ENCODE results near the gene RPL18A.

Gene RPL18A

DNA sequence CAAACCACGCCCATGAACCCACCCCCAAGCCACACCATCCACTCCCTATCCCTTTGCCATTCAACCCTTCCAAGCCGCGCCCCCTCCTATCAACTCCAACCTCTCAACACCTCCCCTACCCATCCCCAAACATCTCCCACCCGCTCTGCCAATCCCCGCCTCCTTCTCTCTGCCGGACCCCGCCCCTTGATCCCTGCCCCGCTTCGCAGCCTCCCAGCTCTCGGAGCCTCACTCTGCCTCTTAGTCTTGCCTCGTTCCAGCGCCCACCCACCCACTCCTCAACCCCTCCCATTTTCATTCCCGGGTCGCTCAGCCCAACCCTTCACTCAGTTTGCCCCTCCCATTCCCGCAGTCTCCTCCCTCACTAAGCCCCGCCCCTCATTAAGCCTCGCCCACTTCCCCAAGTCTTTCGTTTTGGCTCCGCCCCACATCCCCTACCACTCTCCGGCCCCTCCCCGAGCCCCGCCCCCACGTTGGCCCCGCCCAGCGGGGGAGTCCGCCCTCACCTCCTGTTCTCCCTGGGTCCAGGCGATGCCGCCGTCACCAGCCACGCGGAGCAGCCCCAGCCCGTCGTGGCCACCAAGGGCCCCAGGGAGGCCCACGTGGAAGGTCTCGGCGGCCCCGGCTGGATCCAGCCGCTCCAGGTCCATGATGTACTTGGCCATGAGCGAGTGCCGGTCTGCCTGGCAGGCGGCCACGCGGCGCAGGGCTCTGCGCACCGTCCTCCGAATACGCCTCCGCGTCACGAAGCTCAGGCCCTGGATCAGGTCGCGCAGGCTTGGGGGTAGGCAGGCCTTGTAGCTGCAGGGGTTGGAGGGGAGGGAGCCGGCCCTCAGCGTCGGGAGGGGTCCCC, 17.7 kb upstream of the RPL18A start:
- DNase-seq: peak in 52 of 58 donors; percentile 3 to 96 (median 54)

DNA sequence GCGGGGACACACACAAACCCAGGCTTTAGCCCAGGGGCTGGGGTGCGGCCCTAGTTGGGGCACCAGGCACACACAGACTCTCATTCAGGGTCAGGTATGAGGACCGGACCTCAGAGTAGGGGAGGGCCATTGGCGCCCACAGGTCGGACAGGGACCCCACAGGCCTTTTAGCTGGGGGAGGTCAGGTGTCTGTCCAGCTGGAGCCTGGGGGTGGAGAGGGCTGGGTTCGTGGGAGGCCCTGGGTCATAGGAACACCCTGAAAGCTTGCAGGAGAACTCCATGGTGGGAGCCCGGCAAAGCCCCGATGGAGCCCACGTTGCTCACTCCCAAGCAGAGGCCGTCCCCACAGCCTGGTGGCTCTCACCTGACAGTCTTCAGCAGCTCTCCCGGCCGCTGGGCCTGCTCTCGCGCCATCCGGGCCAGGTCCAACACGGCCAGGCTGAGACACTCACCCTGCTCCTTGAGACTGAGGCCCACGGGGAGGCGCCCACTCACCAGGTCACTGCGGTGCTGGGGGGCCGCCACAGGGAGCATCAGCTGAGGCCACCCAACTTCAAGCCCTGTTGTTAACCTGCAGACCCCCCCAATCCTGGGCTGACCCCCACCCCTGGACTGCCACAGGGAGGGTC, 16.9 kb upstream of the RPL18A start:
- DNase-seq: peak in 1 of 58 donors; percentile 7

DNA sequence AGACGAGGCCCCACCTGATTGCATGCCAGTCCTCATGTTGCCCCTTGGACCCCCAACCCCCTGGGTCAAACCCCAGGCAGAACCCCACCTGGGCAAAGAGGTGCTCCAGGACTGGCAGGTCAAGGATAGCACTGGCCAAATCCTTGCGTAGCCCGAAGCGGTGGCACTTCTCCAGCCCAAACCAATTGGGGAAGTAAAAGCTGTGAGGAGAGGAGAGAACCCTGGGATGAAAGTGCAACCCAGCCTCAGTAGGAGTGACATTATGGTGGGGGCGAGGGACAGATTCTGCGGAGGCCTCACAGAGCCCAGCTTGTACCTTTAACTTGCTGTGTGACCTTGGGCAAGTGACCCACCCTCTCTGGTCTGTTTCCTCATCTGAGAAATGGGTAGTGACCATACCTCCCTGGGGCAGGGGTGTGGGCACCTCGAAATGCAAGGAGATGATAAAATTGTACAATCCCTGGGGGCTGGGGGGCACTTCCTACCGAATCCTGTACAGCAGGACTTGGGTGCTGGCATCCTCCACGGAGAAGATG, 16.4 kb upstream of the RPL18A start:
- no peak for DNase-seq

DNA sequence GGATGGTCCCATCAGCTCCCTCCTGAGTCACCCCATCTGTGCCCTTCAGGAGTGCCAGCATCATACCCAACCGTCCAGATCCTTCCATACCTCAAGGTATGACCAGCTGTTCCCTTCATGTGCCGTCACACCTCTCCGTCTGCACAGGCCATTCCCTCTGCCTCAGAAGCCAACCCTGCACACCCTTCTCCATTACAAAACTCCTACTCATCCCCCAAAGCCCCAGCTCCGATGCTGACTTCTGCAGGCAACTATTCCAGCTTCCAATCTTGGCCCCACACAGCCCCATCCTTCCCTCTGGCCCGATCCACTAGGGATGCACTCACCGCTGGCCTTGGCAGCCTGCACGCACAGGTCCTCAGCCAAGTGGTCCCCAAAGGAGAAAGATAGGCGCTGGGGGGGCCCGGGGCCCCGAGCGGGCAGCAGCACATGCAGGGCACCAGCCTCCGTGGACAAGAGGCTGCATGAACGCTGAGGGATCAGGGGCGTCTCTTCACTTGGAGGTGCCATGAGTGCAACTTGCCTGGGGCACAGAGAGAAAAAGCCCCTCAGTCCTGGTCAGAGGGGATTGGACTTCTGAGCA, 15.7 kb upstream of the RPL18A start:
- no peak for DNase-seq

DNA sequence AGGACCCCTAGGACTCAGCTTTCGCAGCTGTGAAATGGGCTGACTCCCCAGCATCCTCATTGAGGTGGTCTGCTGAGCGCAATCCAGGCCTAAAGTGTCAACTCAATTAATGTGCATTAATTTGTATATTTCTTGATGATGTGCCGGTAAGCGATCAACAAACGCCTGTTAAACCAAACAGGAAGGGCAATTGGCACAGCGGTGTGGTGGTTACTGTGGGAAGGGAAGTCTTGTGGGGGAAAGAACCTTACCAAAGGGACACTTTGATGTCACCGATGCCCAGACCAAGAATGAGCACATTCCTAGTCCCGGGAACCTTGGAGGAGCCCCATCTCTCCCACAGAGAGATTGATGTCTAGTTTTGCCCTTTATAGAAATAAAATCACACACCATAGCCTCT, 13.6 kb upstream of the RPL18A start:
- DNase-seq: no peak

DNA sequence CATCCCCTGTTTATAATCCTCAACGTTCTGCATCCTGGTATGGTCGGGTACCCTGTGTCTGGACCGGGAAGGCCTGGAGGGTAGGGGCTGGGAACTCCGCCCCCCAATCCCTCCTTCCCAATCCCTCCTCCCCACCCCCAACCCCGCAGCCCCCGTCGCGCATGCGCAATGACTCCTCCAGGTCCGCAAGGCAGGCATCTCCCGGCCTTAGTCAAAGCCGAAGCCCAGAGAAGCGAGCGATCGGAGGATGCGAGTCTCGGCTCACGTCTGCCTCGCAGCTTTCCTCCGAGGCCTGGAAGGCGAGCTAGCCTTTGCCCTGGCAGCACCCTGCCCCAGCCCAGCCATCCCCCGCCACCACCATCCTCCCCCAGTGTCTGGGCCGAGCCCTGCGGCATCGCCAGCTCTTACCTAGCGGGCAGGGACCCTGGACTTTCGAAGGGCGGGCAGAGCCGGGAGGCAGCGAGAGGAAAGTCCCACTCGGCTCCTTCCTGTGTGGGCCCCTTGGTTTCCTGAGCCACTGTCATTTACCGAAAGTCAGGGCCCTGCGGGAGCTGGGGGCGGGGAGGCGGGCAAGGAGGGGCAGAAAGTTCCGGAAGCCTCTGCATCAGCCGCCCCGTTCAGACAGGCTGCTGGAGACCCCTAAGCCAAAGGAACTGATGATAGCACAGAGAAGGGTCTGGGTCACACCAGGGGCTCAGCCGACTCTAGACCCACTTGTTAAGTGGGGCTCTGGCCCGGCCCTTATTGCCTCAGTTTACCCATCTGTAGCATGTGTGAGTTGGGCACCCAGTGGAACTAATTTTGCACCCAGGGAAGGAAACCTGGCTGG, 12.0 kb upstream of the RPL18A start, which contains the start of gene JAK3:
Gene JAK3 (minus strand): TSS at position 445 of the 829 bp plus-strand sequence. CDS start 3,565 bp downstream, outside the sequence.
- peak in 48 of 58 donors; percentile 2 to 69 (median 36) for DNase-seq

DNA sequence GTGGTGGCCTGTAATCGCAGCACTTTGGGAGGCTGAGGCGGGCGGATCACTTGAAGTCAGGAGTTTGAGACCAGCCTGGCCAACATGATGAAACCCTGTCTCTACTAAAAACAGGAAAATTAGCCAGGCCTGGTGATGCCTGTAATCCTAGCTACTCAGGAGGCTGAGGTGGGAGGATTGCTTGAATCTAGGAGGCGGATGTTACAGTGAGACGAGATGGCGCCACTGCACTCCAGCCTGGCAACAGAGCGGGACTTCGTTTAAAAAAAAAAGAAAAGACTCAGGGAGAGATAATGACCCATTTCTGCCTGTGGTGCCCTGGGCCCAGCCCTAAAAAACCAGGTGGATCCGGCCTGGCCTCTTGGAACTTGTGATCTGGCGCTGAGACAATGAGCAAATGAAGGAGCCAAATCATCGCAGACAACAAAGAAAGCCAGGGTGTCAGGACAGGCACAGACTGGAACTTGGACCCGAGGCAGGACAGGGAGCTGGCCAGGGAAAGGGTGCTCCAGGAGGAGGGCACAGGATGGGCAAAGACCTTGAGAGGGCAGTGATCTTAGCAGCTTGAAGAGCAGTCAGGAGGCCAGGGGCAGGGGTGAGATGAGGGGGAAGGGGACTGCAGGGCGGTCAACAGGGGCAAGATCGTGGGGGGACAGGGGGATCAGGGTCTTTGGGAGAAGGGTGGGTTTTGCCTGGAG, 11.0 kb upstream of the RPL18A start:
- no peak for DNase-seq

DNA sequence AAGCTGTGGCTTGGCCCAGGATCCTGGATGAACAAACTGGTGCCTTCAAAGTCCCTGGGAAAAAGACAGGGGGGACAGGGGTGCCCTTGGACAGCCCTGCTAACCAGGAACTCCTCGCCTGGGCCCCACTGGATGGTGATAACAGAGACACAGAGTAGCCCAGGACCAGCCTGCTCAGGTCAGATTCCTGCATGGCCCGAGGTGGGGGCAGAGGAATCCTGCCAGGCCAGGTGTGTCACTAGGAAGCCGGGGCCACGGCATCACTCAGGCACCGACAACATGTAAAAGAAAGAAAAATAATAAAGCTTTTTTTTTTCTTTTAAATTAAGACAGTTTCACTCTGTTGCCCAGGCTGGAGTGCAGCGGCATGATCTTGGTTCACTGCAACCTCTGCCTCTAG, 5.6 kb upstream of the RPL18A start:
- DNase-seq: no peak

DNA sequence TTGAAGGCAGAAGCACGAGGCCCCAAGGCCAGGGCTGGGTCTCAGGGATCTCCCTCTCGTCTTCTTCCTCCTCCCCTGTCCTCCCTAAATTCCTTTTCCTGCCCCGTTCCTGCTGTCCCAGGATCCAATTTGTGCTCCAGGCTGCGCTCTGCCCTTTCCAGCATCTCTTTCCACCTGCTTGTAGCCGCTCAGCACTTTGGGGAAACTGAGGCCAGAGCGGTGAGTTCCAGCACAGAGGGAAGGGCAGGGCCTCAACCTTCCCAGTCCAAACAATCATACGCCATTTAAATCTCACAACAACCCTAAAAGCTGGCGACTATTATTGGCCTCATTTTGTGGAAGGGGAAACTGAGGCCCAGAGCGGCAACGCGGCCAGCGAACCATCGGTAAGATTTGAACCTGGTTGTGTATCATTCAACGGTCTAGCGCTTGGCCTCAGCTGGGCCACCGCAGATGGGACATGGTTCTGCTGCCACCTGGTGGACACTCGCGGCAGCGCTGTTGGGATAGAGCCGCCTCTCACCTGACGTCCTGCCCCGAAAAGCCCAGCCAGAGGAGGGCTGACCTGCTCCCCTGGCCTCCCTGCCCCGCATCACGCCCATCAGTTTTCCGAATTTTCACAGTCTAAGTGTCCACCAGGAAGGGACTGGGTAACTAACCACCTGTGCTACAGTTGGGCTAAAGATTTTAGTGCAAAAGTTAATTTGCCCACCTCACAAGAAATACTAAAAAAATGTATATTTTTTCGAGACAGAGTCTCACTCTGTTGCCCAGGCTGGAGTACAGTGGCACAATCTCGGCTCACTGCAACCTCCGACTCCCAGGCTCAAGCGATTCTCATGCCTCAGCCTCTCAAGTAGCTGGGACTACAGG, 4.2 kb upstream of the RPL18A start:
- DNase-seq: peak in 54 of 58 donors; percentile 19 to 91 (median 62)

DNA sequence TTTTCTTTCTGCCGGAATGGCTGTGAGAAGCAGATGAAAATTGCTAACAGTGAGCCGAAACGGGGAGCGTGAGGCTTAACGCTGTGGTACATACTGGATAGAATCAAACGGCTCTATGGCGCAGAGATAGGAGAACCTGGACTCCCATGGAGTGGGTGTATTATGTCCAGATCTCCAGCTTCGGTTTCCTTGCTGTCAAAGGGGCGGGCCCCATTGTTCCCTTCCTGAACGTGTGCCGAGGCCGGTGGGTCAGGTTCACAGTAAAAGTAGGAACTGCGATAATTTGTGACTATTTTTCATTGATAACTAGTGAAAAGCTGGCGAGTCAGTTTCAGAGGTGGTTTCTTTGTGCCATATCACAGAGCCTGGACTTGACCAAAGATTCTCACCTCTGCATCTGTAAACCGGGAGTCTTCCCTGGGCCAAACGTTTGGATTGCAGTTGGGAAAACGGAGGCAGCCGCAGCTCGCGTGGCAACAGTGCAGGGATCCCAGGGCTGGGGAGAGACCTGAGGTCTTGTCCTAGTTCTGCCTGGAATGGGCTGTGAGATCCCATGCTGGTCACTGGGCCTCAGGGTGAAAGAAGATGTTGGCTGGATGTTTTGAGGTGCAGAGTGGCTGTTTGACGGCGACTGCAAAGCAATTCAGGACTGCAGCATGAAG, 752 bp downstream of the RPL18A start:
- DNase-seq: no peak

DNA sequence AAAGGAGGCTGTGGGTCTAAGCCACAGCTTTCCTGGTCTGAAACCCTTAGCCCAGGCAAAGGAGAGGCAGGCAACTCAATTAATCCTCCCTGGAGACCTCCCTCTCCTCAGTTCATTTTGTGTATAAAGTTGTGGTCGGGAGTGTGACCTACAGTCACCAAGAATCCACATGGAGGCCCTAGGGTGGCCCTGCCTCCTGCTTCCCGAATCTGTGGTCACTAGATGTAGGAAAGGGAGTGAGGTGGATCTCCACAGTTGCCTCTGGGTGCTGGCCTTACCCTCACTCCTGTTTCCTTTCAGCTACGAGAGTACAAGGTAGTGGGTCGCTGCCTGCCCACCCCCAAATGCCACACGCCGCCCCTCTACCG, 1.3 kb downstream of the RPL18A start:
- no peak for DNase-seq

DNA sequence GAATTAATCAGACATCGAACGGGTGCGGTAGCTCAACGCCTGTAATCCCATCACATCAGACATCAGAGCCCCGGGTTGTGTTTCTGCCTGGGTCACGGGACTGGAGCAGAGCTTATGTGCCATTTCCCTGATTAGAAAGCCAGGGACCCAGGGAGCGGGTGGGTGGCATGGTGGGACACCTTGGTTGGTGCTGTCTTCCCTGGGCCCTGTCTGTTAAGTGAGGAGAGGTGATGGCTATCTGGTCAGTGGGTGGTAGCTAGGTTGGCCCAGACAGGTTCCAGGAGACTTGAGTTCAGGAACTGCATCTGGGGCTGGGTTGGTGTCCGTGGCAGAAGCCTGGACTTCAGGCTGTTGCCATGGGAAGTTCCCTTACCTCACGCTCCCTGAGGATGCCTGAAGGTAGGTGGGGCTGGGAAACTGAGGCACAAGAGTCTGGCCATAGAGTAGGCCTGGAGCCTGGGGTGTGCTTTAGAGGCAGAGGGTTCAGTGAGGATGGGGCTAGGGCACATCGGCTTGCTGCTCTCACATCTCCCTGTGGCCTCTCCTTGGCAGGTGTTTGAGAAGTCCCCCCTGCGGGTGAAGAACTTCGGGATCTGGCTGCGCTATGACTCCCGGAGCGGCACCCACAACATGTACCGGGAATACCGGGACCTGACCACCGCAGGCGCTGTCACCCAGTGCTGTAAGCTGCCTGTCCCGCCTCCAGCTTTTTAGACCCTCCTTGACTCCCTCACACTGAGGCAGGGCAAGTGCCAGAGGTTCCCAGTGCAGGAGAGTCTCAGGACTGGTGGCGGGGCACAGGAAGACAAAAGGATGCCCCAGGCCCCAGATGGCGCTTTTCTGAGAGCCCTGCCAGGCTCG, 2.1 kb downstream of the RPL18A start:
- no peak for DNase-seq

DNA sequence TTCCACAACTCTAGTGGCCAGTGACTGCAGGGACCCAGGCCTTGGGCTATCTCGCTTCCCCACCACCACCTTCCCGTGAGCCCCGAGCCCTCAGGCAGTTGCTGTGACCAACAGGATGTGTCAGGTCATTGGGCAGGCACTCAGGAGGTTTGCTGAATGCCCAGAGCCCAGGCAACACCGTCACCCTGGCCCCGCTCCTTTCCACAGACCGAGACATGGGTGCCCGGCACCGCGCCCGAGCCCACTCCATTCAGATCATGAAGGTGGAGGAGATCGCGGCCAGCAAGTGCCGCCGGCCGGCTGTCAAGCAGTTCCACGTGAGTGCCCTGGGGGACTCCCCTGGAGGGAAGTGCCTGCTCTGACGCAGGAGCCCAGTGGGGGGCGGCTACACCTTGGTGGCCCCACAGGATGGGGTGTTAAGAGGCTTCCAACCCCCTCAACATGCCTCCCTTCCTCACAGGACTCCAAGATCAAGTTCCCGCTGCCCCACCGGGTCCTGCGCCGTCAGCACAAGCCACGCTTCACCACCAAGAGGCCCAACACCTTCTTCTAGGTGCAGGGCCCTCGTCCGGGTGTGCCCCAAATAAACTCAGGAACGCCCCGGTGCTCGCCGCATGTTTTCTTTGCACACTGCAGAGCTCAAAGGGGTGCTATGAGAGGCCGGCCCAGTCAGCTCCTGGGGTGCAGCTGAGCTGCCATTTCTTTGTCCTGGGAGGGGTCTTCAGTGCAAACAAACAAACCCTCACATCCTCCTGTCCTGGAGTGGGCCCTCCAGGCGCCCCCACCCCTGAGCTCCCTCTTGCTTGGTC, 3.2 kb downstream of the RPL18A start:
- no peak for DNase-seq

DNA sequence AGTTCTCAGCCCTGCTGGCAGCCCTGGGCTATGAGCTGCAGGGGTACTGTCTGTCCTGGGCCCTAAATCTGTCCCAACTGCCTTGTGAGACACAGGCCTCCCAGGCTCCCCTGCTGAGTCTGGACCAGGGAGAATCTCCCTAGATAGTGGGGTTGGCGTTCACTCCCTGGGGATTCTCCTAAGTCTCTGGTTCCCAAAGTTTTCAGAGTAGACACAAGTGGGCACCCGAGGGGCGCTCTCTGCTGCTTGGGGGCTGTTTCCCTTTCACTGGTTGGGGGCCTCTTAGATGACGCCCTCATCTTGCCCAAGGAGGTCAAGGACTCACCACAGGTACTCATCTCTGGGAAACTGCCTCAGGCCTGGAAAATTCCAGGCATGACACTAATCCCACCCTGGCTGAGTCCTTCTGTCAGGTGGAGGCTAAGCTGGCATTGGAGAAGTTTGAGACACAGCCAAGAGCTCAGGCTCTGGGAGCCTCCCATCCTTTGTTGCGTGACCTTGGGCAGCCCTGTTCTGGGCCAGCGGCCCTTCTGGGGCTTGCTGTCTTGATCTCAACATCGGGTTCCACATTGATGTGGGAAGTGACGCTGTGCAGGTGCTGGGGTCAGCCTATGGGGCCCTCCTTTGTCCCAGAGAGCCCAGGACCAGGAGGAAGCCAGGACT, 3.9 kb downstream of the RPL18A start:
- DNase-seq: no peak

DNA sequence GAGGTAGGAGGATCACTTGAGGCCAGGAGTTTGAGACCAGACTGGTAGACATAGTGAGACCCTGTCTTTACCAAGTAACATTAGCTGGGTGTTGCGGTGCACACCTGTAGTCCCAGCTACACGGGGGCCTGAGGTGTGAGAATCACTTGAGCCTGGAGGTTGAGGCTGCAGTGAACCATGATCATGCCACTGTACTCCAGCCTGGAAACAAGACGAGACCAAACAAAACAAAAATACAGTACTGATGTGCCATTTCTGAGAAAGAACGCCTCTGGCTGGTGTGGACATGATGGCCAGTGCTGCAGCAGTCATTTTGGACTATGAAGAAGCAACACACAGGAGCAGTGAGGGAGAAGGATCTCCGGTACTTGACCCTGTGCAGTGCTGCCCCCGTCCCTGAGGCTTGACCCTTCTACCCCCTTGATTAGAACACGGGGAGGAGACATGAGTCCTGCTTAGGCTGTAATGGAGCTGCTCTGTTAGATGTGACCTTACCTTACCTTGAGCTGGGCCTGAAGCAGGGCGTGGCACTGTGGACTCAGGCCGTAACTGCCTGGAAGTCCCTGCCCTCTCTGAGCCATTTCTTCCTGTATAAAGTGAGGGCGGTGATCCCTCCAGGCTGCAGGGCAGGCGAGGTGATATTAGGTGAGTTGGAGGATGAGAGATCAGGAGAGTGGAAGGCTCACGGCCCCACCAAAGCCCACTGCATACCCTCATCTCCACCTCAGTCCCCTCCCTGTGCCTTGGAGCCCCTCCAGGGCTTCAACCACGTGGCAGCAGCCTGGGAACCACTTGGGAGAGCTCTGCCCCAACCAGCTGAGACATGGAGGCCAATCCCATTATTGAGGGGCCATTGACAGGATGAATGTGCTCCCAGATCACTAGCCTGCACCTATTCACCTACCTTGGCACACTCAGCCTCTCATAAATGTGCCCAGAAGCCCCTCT, 5.9 kb downstream of the RPL18A start:
- no peak for DNase-seq

Measured in anterior cingulate cortex (tissue), 58 donors.